ENCODE results near the gene INTS1.
A peak's percentile ranks its signal among the peaks of the same experiment; 100 is the strongest.

Gene INTS1

GRCh38 chr7:1541431-1542162, 37.4 kb upstream of the INTS1 start:
- no peak for TF ChIP-seq CTCF (conservative IDR thresholded peaks at IDR 0.05)
- no peak for TF ChIP-seq ZFX (IDR thresholded peaks at IDR 0.05)
- H3K27ac ChIP-seq, result no peak overlapping the region

- no peak overlapping the region for H3K27ac ChIP-seq
- TF ChIP-seq CTCF (conservative IDR thresholded peaks at IDR 0.05) (no peak), ZFX (IDR thresholded peaks at IDR 0.05) (no peak)
Measured at GRCh38 chr7:1540776-1541271, 36.6 kb upstream of the INTS1 start.

GRCh38 chr7:1539882-1540775, 35.9 kb upstream of the INTS1 start:
- TF ChIP-seq ZFX (IDR thresholded peaks at IDR 0.05) (no peak), CTCF (conservative IDR thresholded peaks at IDR 0.05) (no peak)
- no peak overlapping the region for H3K27ac ChIP-seq

- TF ChIP-seq CTCF (conservative IDR thresholded peaks at IDR 0.05) (no peak), ZFX (IDR thresholded peaks at IDR 0.05) (no peak)
- H3K27ac ChIP-seq, result no peak overlapping the region
Measured at GRCh38 chr7:1539181-1539881, 35.1 kb upstream of the INTS1 start.

- H3K27ac ChIP-seq, result no peak overlapping the region
- no peak for TF ChIP-seq CTCF (conservative IDR thresholded peaks at IDR 0.05)
- TF ChIP-seq ZFX (IDR thresholded peaks at IDR 0.05), result no peak
Measured at GRCh38 chr7:1538544-1539180, 34.5 kb upstream of the INTS1 start.

- H3K27ac ChIP-seq, result peak overlapping the region; percentile 41
- no peak for TF ChIP-seq ZFX (IDR thresholded peaks at IDR 0.05)
- TF ChIP-seq CTCF (conservative IDR thresholded peaks at IDR 0.05), result no peak
Measured at GRCh38 chr7:1537535-1538412, 33.6 kb upstream of the INTS1 start.

All from C4-2B (cell line).